KG1 (cell line): ENCODE measurements around the gene PASD1.
"Not testable (repeated sequence)": the region's sequence is repeated elsewhere in the genome, so short reads cannot be mapped to it uniquely, and the experiment has no call there.

Experiments used
- DNase-seq: peaks from one replicate; lab custom pipeline; 2025; lab: John Stamatoyannopoulos, UW

PASD1 gene

GRCh38 chrX:151563449-151563848 lies at the start of gene PASD1:
TSS of gene PASD1 (plus strand) at chrX:151563675. CDS start at chrX:151601554, 37,879 bp downstream.
- no peak for DNase-seq

- no peak for DNase-seq
These were observed 48.2 kb upstream of the PASD1 start for GRCh38 chrX:151515237-151515636.

GRCh38 chrX:151516538-151517187 lies 46.8 kb upstream of the PASD1 start:
- no peak for DNase-seq

- no peak for DNase-seq
These were observed 46.1 kb upstream of the PASD1 start for GRCh38 chrX:151517421-151517820.

GRCh38 chrX:151523351-151523750 lies 40.1 kb upstream of the PASD1 start:
- DNase-seq, result no peak

GRCh38 chrX:151536571-151536970 lies 26.9 kb upstream of the PASD1 start:
- DNase-seq, result no peak

- no peak for DNase-seq
These were observed 25.9 kb upstream of the PASD1 start for GRCh38 chrX:151537572-151537971.

GRCh38 chrX:151538190-151539122 lies 25.0 kb upstream of the PASD1 start:
- no peak for DNase-seq

- no peak for DNase-seq
These were observed 19.8 kb upstream of the PASD1 start for GRCh38 chrX:151543706-151544105.

GRCh38 chrX:151546226-151546625 lies 17.2 kb upstream of the PASD1 start:
- not testable (repeated sequence) for DNase-seq

GRCh38 chrX:151551176-151551575 lies 12.3 kb upstream of the PASD1 start:
- DNase-seq, result not testable (repeated sequence)

GRCh38 chrX:151552743-151553142 lies 10.7 kb upstream of the PASD1 start:
- no peak for DNase-seq

GRCh38 chrX:151555301-151555700 lies 8.2 kb upstream of the PASD1 start:
- DNase-seq, result not testable (repeated sequence)

GRCh38 chrX:151562485-151562884 lies 990 bp upstream of the PASD1 start:
- DNase-seq, result not testable (repeated sequence)

- DNase-seq, result not testable (repeated sequence)
These were observed 472 bp upstream of the PASD1 start for GRCh38 chrX:151563003-151563402.

- DNase-seq, result no peak
These were observed 560 bp downstream of the PASD1 start for GRCh38 chrX:151564035-151564434.

- DNase-seq, result not testable (repeated sequence)
These were observed 3.4 kb downstream of the PASD1 start for GRCh38 chrX:151566872-151567271.

GRCh38 chrX:151570561-151570960 lies 7.1 kb downstream of the PASD1 start:
- no peak for DNase-seq

- DNase-seq, result not testable (repeated sequence)
These were observed 29.9 kb downstream of the PASD1 start for GRCh38 chrX:151593384-151593783.

GRCh38 chrX:151596282-151596681 lies 32.8 kb downstream of the PASD1 start:
- DNase-seq, result no peak

- DNase-seq, result no peak
These were observed 41.5 kb downstream of the PASD1 start for GRCh38 chrX:151604931-151605330.

- no peak for DNase-seq
These were observed 45.7 kb downstream of the PASD1 start for GRCh38 chrX:151609222-151609621.

- DNase-seq, result no peak
These were observed 57.9 kb downstream of the PASD1 start for GRCh38 chrX:151621422-151621821.
